ENCODE results near the gene DCTN4.

- no peak for TF ChIP-seq ZBTB21 (CRISPR knock-in tag; IDR thresholded peaks at IDR 0.05; ENCODE audit: borderline replicate concordance)
- TF ChIP-seq, protein P1, sequence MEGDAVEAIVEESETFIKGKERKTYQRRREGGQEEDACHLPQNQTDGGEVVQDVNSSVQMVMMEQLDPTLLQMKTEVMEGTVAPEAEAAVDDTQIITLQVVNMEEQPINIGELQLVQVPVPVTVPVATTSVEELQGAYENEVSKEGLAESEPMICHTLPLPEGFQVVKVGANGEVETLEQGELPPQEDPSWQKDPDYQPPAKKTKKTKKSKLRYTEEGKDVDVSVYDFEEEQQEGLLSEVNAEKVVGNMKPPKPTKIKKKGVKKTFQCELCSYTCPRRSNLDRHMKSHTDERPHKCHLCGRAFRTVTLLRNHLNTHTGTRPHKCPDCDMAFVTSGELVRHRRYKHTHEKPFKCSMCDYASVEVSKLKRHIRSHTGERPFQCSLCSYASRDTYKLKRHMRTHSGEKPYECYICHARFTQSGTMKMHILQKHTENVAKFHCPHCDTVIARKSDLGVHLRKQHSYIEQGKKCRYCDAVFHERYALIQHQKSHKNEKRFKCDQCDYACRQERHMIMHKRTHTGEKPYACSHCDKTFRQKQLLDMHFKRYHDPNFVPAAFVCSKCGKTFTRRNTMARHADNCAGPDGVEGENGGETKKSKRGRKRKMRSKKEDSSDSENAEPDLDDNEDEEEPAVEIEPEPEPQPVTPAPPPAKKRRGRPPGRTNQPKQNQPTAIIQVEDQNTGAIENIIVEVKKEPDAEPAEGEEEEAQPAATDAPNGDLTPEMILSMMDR (IDR thresholded peaks at IDR 0.05), result no peak
- TF ChIP-seq ATF2 (CRISPR knock-in tag; IDR thresholded peaks at IDR 0.05; ENCODE audit: borderline replicate concordance, low read depth), result no peak
These were observed 24.7 kb upstream of the DCTN4 start for GRCh38 chr5:150783422-150783928.

Data from WTC11 (cell line).